HG02763 (cell line): ENCODE results near the gene AGXT2.

Source experiments
- ATAC-seq: cut with Tn5 transposase; IDR thresholded peaks from one replicate; pipeline ENCODE4 v1.9.1; 2021; ENCODE audit warnings: mild to moderate bottlenecking, moderate library complexity; ENCODE audit not compliant: unreplicated experiment

AGXT2 gene

GRCh38 chr5:35047785-35048404, at the start of gene AGXT2:
TSS of gene AGXT2 (minus strand) at chr5:35047949. CDS start at chr5:35047892, 57 bp downstream.
- no peak for ATAC-seq

GRCh38 chr5:35096932-35097331, 49.2 kb upstream of the AGXT2 start:
- ATAC-seq: no peak

- ATAC-seq: no peak
Measured at GRCh38 chr5:35096216-35096615, 48.5 kb upstream of the AGXT2 start.

GRCh38 chr5:35095366-35095765, 47.6 kb upstream of the AGXT2 start:
- no peak for ATAC-seq

GRCh38 chr5:35094948-35095347, 47.2 kb upstream of the AGXT2 start:
- no peak for ATAC-seq

- no peak for ATAC-seq
Measured at GRCh38 chr5:35092703-35093102, 45.0 kb upstream of the AGXT2 start.

- ATAC-seq: no peak
Measured at GRCh38 chr5:35091704-35092103, 44.0 kb upstream of the AGXT2 start.

GRCh38 chr5:35089334-35090314, 41.9 kb upstream of the AGXT2 start:
- ATAC-seq: no peak

GRCh38 chr5:35087991-35088390, 40.2 kb upstream of the AGXT2 start:
- ATAC-seq: no peak

GRCh38 chr5:35083150-35083549, 35.4 kb upstream of the AGXT2 start:
- ATAC-seq: no peak

- no peak for ATAC-seq
Measured at GRCh38 chr5:35082530-35082929, 34.8 kb upstream of the AGXT2 start.

- ATAC-seq: no peak
Measured at GRCh38 chr5:35081134-35081533, 33.4 kb upstream of the AGXT2 start.

GRCh38 chr5:35073160-35073559, 25.4 kb upstream of the AGXT2 start:
- ATAC-seq: no peak

- no peak for ATAC-seq
Measured at GRCh38 chr5:35069188-35069587, 21.4 kb upstream of the AGXT2 start.

- no peak for ATAC-seq
Measured at GRCh38 chr5:35067985-35068384, 20.2 kb upstream of the AGXT2 start.

- ATAC-seq: peak; percentile 86
Measured at GRCh38 chr5:35066260-35066795, 18.6 kb upstream of the AGXT2 start.

GRCh38 chr5:35063414-35063813, 15.7 kb upstream of the AGXT2 start:
- ATAC-seq: no peak

- no peak for ATAC-seq
Measured at GRCh38 chr5:35061211-35061770, 13.5 kb upstream of the AGXT2 start.

GRCh38 chr5:35060236-35060635, 12.5 kb upstream of the AGXT2 start:
- no peak for ATAC-seq

- no peak for ATAC-seq
Measured at GRCh38 chr5:35059251-35059650, 11.5 kb upstream of the AGXT2 start.

- ATAC-seq: peak; percentile 71
Measured at GRCh38 chr5:35058374-35058788, 10.6 kb upstream of the AGXT2 start.
